ENCODE data around the gene LRP1B.

LRP1B gene

GRCh38 chr2:140759426-140760156, 1371.2 kb downstream of the LRP1B start:
- Histone ChIP-seq H3K9me3 (ENCODE audit: insufficient read depth, low read length) (no peaks in the 10 kb centered on the region), H3K4me3 (ENCODE audit: insufficient read length, low read depth) (no peak overlapping the region), H3K4me1 (ENCODE audit: insufficient read depth, insufficient read length) (no peaks in the 10 kb centered on the region), H3K36me3 (ENCODE audit: insufficient read depth, insufficient read length, low read length) (no peaks in the 10 kb centered on the region), H3K27me3 (ENCODE audit: insufficient read depth, insufficient read length) (no peaks in the 10 kb centered on the region), H3K9ac (ENCODE audit: insufficient read length, low read depth) (no peak overlapping the region)
- no peak for TF ChIP-seq ZNF274 (IDR thresholded peaks at IDR 0.05; ENCODE audit: low read depth, low read length)
- TF ChIP-seq SUZ12 (IDR thresholded peaks at IDR 0.05; ENCODE audit: extremely low read depth, insufficient read depth, insufficient read length) = no peak
- TF ChIP-seq YY1 (IDR thresholded peaks at IDR 0.05; ENCODE audit: insufficient read depth, insufficient read length) = no peak
- no peak for DNase-seq (ENCODE audit: low read depth, low spot score)

GRCh38 chr2:140747665-140748064, 1383.2 kb downstream of the LRP1B start:
- H3K9ac ChIP-seq (ENCODE audit: insufficient read length, low read depth) = no peak overlapping the region
- no peaks in the 10 kb centered on the region for H3K36me3 ChIP-seq (ENCODE audit: insufficient read depth, insufficient read length, low read length)
- H3K9me3 ChIP-seq (ENCODE audit: insufficient read depth, low read length) = no peaks in the 10 kb centered on the region
- no peaks in the 10 kb centered on the region for H3K4me1 ChIP-seq (ENCODE audit: insufficient read depth, insufficient read length)
- DNase-seq (ENCODE audit: low read depth, low spot score) = no peak
- TF ChIP-seq YY1 (IDR thresholded peaks at IDR 0.05; ENCODE audit: insufficient read depth, insufficient read length) (no peak), ZNF274 (IDR thresholded peaks at IDR 0.05; ENCODE audit: low read depth, low read length) (no peak), SUZ12 (IDR thresholded peaks at IDR 0.05; ENCODE audit: extremely low read depth, insufficient read depth, insufficient read length) (no peak)
- H3K27me3 ChIP-seq (ENCODE audit: insufficient read depth, insufficient read length) = no peaks in the 10 kb centered on the region
- H3K4me3 ChIP-seq (ENCODE audit: insufficient read length, low read depth) = no peak overlapping the region

GRCh38 chr2:140747090-140747489, 1383.7 kb downstream of the LRP1B start:
- no peaks in the 10 kb centered on the region for H3K36me3 ChIP-seq (ENCODE audit: insufficient read depth, insufficient read length, low read length)
- H3K27me3 ChIP-seq (ENCODE audit: insufficient read depth, insufficient read length) = no peaks in the 10 kb centered on the region
- no peak for TF ChIP-seq YY1 (IDR thresholded peaks at IDR 0.05; ENCODE audit: insufficient read depth, insufficient read length)
- TF ChIP-seq SUZ12 (IDR thresholded peaks at IDR 0.05; ENCODE audit: extremely low read depth, insufficient read depth, insufficient read length) = no peak
- no peak for TF ChIP-seq ZNF274 (IDR thresholded peaks at IDR 0.05; ENCODE audit: low read depth, low read length)
- H3K9me3 ChIP-seq (ENCODE audit: insufficient read depth, low read length) = no peaks in the 10 kb centered on the region
- DNase-seq (ENCODE audit: low read depth, low spot score) = no peak
- no peaks in the 10 kb centered on the region for H3K4me1 ChIP-seq (ENCODE audit: insufficient read depth, insufficient read length)
- no peak overlapping the region for H3K9ac ChIP-seq (ENCODE audit: insufficient read length, low read depth)
- H3K4me3 ChIP-seq (ENCODE audit: insufficient read length, low read depth) = no peak overlapping the region

GRCh38 chr2:140744379-140744778, 1386.4 kb downstream of the LRP1B start:
- Histone ChIP-seq H3K4me3 (ENCODE audit: insufficient read length, low read depth) (no peak overlapping the region), H3K9ac (ENCODE audit: insufficient read length, low read depth) (no peak overlapping the region), H3K9me3 (ENCODE audit: insufficient read depth, low read length) (no peaks in the 10 kb centered on the region), H3K36me3 (ENCODE audit: insufficient read depth, insufficient read length, low read length) (no peaks in the 10 kb centered on the region), H3K4me1 (ENCODE audit: insufficient read depth, insufficient read length) (no peaks in the 10 kb centered on the region), H3K27me3 (ENCODE audit: insufficient read depth, insufficient read length) (no peaks in the 10 kb centered on the region)
- DNase-seq (ENCODE audit: low read depth, low spot score) = no peak
- TF ChIP-seq SUZ12 (IDR thresholded peaks at IDR 0.05; ENCODE audit: extremely low read depth, insufficient read depth, insufficient read length) (no peak), ZNF274 (IDR thresholded peaks at IDR 0.05; ENCODE audit: low read depth, low read length) (no peak)

GRCh38 chr2:140737006-140737405, 1393.8 kb downstream of the LRP1B start:
- Histone ChIP-seq H3K9me3 (ENCODE audit: insufficient read depth, low read length) (no peaks in the 10 kb centered on the region), H3K36me3 (ENCODE audit: insufficient read depth, insufficient read length, low read length) (no peaks in the 10 kb centered on the region), H3K4me3 (ENCODE audit: insufficient read length, low read depth) (no peak overlapping the region), H3K27me3 (ENCODE audit: insufficient read depth, insufficient read length) (no peaks in the 10 kb centered on the region), H3K4me1 (ENCODE audit: insufficient read depth, insufficient read length) (no peaks in the 10 kb centered on the region), H3K9ac (ENCODE audit: insufficient read length, low read depth) (no peak overlapping the region)
- TF ChIP-seq YY1 (IDR thresholded peaks at IDR 0.05; ENCODE audit: insufficient read depth, insufficient read length) (no peak), SUZ12 (IDR thresholded peaks at IDR 0.05; ENCODE audit: extremely low read depth, insufficient read depth, insufficient read length) (no peak), ZNF274 (IDR thresholded peaks at IDR 0.05; ENCODE audit: low read depth, low read length) (no peak)
- no peak for DNase-seq (ENCODE audit: low read depth, low spot score)

- Histone ChIP-seq H3K9me3 (ENCODE audit: insufficient read depth, low read length) (no peaks in the 10 kb centered on the region), H3K9ac (ENCODE audit: insufficient read length, low read depth) (no peak overlapping the region), H3K4me1 (ENCODE audit: insufficient read depth, insufficient read length) (no peaks in the 10 kb centered on the region), H3K4me3 (ENCODE audit: insufficient read length, low read depth) (no peak overlapping the region), H3K36me3 (ENCODE audit: insufficient read depth, insufficient read length, low read length) (no peaks in the 10 kb centered on the region), H3K27me3 (ENCODE audit: insufficient read depth, insufficient read length) (no peaks in the 10 kb centered on the region)
- no peak for DNase-seq (ENCODE audit: low read depth, low spot score)
- TF ChIP-seq YY1 (IDR thresholded peaks at IDR 0.05; ENCODE audit: insufficient read depth, insufficient read length) = no peak
- no peak for TF ChIP-seq ZNF274 (IDR thresholded peaks at IDR 0.05; ENCODE audit: low read depth, low read length)
Observed at GRCh38 chr2:140734992-140735391, 1395.8 kb downstream of the LRP1B start.

- no peaks in the 10 kb centered on the region for H3K27me3 ChIP-seq (ENCODE audit: insufficient read depth, insufficient read length)
- H3K4me3 ChIP-seq (ENCODE audit: insufficient read length, low read depth) = no peak overlapping the region
- H3K9me3 ChIP-seq (ENCODE audit: insufficient read depth, low read length) = no peaks in the 10 kb centered on the region
- no peaks in the 10 kb centered on the region for H3K4me1 ChIP-seq (ENCODE audit: insufficient read depth, insufficient read length)
- no peaks in the 10 kb centered on the region for H3K36me3 ChIP-seq (ENCODE audit: insufficient read depth, insufficient read length, low read length)
- no peak for TF ChIP-seq YY1 (IDR thresholded peaks at IDR 0.05; ENCODE audit: insufficient read depth, insufficient read length)
- no peak for TF ChIP-seq SUZ12 (IDR thresholded peaks at IDR 0.05; ENCODE audit: extremely low read depth, insufficient read depth, insufficient read length)
- no peak for TF ChIP-seq ZNF274 (IDR thresholded peaks at IDR 0.05; ENCODE audit: low read depth, low read length)
- DNase-seq (ENCODE audit: low read depth, low spot score) = no peak
- H3K9ac ChIP-seq (ENCODE audit: insufficient read length, low read depth) = no peak overlapping the region
Observed at GRCh38 chr2:140718999-140719398, 1411.8 kb downstream of the LRP1B start.

Measured in NT2/D1 (cell line).